Measurements from ENCODE around the gene ABCA13. TPM values are rescaled to one million over a fixed set of nuclear protein-coding genes. Genes with fewer than 3 reads are reported as not detected.
A peak's percentile ranks its signal among the peaks of the same experiment; 100 is the strongest.

ABCA13 gene
- total RNA-seq, 3 donors from 2014 or later = 0.43 to 1.6 (median 1.1) TPM

DNA sequence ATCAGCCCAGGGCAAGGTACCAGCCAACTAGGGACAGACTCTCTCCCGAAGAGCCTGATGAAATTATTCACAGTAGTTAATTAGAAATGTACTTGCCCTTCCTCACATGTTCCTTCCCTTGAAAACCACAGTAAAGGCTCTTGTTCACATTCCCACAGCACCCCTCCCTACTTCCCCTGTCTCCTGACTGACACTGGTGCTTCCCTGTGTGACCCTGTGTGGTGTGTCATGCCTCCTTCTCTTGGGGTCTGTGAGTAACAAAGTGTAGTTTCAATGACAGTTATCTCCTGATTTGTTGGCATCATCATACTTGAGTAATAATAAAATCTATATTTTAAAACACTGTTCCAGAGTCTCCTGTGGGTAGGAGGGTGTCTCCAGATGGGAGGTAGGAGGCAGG is 209.7 kb downstream of the ABCA13 start:
- no peak overlapping the region for H3K4me3 ChIP-seq
- no peak for ATAC-seq
- DNase-seq = no peak
- TF ChIP-seq, protein P1, sequence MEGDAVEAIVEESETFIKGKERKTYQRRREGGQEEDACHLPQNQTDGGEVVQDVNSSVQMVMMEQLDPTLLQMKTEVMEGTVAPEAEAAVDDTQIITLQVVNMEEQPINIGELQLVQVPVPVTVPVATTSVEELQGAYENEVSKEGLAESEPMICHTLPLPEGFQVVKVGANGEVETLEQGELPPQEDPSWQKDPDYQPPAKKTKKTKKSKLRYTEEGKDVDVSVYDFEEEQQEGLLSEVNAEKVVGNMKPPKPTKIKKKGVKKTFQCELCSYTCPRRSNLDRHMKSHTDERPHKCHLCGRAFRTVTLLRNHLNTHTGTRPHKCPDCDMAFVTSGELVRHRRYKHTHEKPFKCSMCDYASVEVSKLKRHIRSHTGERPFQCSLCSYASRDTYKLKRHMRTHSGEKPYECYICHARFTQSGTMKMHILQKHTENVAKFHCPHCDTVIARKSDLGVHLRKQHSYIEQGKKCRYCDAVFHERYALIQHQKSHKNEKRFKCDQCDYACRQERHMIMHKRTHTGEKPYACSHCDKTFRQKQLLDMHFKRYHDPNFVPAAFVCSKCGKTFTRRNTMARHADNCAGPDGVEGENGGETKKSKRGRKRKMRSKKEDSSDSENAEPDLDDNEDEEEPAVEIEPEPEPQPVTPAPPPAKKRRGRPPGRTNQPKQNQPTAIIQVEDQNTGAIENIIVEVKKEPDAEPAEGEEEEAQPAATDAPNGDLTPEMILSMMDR (IDR thresholded peaks at IDR 0.05) = no peak
- H3K9me3 ChIP-seq = no peaks in the 10 kb centered on the region
- H3K36me3 ChIP-seq (ENCODE audit: low read depth) = no peaks in the 10 kb centered on the region
- intact Hi-C loops (cut with DNase I, micrococcal nuclease) = no loop called here
- H3K4me1 ChIP-seq (ENCODE audit: low read depth) = no peaks in the 10 kb centered on the region

DNA sequence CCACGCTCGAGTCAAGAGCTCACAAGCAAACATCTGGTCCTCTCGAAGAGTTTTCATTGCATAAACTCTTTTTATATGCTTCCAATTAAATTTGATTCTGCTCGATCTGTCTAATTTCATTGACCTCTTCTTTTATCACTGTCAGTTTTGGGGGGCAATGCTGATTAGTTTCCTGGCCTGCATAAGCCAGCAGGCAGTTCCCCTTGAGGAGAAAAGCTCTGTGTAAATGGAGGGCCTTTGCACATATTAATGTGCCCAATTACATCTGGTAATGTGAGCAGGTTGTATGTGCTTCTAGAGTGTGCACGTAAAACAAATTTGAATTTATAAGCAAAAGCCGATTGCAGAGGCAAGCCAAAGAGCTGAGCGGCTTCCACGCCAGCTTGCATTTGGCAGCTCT is 210.3 kb downstream of the ABCA13 start:
- H3K4me3 ChIP-seq = no peak overlapping the region
- no peaks in the 10 kb centered on the region for H3K36me3 ChIP-seq (ENCODE audit: low read depth)
- intact Hi-C loops (cut with DNase I, micrococcal nuclease) = no loop called here
- ATAC-seq (no peak), DNase-seq (no peak)
- H3K9me3 ChIP-seq = no peaks in the 10 kb centered on the region
- no peaks in the 10 kb centered on the region for H3K4me1 ChIP-seq (ENCODE audit: low read depth)
- TF ChIP-seq, protein P1 (IDR thresholded peaks at IDR 0.05) = no peak

- no peak for ATAC-seq
- no peaks in the 10 kb centered on the region for H3K36me3 ChIP-seq (ENCODE audit: low read depth)
- TF ChIP-seq, protein P1 (IDR thresholded peaks at IDR 0.05) = no peak
Measured at GRCh38 chr7:48384180-48384752, 213.0 kb downstream of the ABCA13 start.

DNA sequence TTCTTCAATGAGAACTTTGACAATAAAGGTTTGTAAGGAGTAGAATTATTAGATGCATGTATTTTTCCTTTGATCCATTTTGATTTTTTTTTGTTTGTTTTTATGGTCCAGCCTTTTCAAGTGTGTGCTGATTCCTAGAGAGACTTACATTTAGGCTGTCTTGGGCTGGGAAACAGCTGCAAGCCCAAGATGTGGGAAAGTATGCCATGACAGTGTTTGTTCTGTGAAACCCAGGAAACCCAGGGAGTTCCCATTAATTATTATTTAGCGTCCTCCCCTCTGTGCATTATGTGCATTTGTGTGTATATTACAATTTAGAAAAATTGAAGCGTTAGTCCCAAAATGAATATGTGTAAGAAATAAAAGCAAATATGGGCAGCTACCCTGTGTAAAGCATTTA is 216.7 kb downstream of the ABCA13 start:
- ATAC-seq (no peak), DNase-seq (no peak)
- H3K4me3 ChIP-seq = no peak overlapping the region
- no peaks in the 10 kb centered on the region for H3K4me1 ChIP-seq (ENCODE audit: low read depth)
- intact Hi-C loops (cut with DNase I, micrococcal nuclease) = no loop called here
- TF ChIP-seq, protein P1 (IDR thresholded peaks at IDR 0.05) = no peak
- no peaks in the 10 kb centered on the region for H3K36me3 ChIP-seq (ENCODE audit: low read depth)
- H3K9me3 ChIP-seq = no peaks in the 10 kb centered on the region

More at GRCh38 chr7:48384180-48384752, 213.0 kb downstream of the ABCA13 start:
- Histone ChIP-seq H3K4me3 (no peak overlapping the region), H3K4me1 (ENCODE audit: low read depth) (no peaks in the 10 kb centered on the region), H3K9me3 (no peaks in the 10 kb centered on the region)
- no peak for DNase-seq
- intact Hi-C loops (cut with DNase I, micrococcal nuclease) = no loop called here

DNA sequence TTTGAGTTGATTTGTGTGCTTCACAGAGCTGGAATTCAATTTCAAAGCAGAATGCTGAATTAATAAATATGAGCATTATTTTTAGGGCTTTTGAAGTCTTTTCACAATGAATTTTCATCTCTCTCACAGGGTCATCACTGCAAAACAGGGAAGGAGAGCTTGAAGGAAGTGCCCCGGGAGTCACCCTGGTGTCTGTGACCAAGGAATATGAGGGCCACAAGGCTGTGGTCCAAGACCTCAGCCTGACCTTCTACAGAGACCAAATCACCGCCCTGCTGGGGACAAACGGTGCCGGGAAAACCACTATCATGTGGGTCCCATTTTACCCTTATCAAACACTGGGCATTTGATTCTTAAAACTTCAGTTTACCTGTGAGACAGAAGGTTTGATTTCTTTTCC is 217.7 kb downstream of the ABCA13 start:
- H3K9me3 ChIP-seq = no peaks in the 10 kb centered on the region
- H3K36me3 ChIP-seq (ENCODE audit: low read depth) = no peaks in the 10 kb centered on the region
- H3K4me3 ChIP-seq = no peak overlapping the region
- intact Hi-C loops (cut with DNase I, micrococcal nuclease) = no loop called here
- TF ChIP-seq, protein P1 (IDR thresholded peaks at IDR 0.05) = no peak
- ATAC-seq (no peak), DNase-seq (no peak)
- no peaks in the 10 kb centered on the region for H3K4me1 ChIP-seq (ENCODE audit: low read depth)

DNA sequence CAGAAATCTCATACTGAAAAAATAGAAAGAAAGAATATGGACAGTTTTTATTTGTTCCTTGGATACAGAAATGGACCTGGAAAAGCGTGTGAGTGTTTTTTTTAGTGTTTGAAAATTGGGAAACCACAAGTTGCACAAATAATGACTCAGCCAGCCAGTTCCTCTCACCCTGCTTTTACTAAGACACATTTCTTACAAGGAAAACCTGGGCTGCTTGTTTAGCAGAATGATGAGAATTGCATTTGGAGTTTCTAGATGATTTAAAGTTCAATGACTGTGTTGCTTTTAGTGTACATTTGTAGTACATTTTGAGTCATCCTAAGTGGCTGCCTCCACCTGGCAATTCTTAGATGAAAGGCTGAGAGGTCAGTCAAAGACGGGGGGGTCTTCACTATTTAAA is 218.7 kb downstream of the ABCA13 start:
- Histone ChIP-seq H3K9me3 (no peaks in the 10 kb centered on the region), H3K4me1 (ENCODE audit: low read depth) (no peaks in the 10 kb centered on the region), H3K36me3 (ENCODE audit: low read depth) (no peaks in the 10 kb centered on the region), H3K4me3 (no peak overlapping the region)
- intact Hi-C loops (cut with DNase I, micrococcal nuclease) = no loop called here
- peak in 1 of 3 donors; percentile 6 for DNase-seq
- peak; percentile 25 for ATAC-seq
- TF ChIP-seq, protein P1 (IDR thresholded peaks at IDR 0.05) = no peak
